Left forelimb (tissue), 1 donor: Measurements from ENCODE around the gene DHRS4.
"Not testable (repeated sequence)": the region's sequence is repeated elsewhere in the genome, so short reads cannot be mapped to it uniquely, and the experiment has no call there.

Source experiments
- DNase-seq: peaks from one replicate; pipeline ENCODE4 v3.0.0-alpha.2; 2018; ENCODE audit warnings: low spot score

DHRS4 gene

DNA sequence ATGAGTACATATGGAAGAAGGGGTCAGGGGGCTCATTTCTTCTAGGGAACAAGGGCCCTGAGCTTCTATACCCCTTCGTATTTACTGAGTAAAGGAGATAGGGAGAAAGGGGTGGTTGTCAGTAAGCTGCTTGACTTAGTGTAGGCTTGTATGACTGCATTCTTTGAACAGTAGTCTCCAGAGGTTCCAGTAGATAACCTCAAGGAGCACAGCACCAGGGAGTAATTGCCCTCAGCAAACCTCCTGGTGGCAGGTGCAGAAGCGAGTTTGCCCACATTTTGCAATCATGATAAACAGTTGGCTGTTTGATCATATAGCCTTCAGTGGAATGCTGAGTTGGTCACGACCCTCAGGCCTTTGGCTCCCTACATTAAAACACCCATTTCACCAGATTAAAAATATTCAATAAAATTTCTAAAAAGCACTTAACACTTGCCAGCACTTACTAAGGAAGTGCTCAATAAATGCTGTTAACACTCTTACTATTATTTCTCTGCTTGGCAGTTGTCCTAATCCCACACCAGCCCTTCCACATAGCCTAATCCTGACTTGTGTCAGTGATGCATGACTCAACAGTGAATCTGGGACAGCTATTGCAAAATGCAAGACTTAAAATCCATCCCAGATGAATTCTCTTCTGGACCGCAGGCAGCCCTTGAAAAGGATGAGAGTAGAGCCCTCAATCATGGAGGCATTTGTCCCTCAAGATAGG is 31.5 kb downstream of the DHRS4 start:
- DNase-seq = no peak

DNA sequence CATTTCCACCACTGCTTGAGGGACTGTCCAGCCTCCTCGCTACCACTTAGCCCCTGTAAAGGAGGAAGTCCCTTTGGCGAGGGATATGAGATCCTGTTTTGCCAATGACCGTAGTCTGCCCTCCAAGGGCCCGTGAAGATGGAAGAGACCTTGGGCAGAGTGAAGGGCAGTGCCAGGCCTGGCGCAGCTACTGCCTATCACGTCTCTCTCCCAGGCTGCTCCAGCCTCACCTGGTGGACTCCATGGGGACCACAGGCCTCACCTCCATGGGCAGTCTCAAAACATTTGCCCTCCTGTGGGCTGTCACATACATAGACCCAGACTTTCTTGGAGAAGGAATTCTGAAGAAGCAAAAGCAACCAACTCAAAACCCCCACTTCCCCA is 34.6 kb downstream of the DHRS4 start:
- not testable (repeated sequence) for DNase-seq

DNA sequence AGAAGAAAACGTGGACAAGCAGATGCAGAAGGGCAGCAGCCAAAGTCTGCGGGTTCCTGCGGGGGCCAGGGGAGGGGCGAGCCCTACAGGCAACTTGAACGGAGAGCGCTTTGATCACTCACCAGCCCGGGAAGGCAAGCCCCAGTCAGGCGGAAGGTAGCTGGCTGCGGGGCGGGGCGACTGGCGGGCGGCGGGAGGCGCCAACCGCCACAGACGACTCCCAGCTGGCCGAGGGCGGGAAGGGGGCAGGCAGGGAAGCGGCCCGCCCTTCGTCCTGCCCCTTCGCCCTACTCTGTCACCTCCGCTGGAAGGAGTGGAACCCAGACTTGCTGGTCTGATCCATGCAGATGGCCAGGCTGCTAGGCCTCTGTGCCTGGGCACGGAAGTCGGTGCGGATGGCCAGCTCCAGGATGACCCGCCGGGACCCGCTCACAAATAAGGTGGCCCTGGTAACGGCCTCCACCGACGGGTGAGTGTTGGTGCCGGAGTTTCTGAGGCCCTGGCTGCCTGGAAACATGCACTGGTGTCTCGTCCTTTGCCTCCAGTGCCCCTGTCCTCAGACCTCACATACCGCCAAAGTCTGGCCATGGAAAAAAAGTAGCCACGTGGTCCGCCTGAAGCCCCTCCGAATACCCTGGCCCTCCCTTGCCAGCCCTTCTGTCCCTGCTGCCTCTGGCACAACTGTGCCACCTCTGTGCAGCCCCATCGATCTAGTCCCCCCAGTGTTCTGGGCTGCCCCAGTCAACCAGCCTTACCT is 35.2 kb downstream of the DHRS4 start, which contains the start of gene DHRS4L2:
TSS of gene DHRS4L2 (plus strand) at position 323 of the 757 bp plus-strand sequence. CDS start at position 342, 19 bp downstream.
- peak; percentile 88 for DNase-seq

DNA sequence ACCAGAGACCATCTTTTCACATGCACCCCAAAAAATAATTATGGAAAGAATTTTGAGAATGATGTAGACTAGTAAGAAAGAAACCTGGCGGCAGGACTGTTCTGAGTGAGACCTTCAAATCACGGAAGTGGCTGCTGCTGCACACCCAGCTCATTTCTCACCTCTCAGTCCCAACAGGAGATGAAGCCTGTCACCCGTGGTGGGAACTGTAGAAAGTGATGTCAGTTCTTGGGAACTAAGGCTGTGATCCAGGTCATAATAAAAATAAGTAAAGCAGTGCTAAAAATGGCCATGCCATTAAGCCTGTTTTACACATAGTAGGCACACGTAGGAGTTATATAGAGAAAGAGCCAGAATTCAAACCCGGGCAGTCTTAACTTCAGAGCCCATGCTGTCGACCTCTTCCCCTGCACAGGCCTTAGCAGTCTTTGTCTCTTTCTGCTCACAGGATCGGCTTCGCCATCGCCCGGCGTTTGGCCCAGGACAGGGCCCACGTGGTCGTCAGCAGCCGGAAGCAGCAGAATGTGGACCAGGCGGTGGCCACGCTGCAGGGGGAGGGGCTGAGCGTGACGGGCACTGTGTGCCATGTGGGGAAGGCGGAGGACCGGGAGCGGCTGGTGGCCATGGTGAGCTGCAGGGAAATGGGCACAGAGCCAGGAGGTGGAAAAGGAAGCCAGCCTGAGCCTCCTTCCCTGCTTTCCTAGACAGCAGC is 36.3 kb downstream of the DHRS4 start:
- DNase-seq = not testable (repeated sequence)

DNA sequence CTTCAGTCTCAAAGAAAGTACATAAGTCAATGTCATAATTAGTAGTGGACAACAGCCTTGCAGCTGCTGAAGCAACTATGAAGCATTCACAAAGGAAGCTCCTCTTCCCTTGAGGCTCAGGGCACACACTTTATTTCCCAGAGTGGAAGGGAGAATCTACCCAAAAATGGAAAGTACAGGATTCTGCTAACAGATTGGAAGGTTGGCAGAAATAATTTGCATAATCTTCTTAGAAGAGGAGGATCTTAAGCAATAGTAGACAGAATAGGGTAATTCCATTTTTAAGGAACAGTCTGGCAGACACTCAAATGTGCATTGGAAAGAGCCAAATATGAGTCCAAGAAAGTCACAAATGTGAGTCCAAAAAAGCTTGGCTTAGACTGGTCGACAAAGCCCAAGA is 37.4 kb downstream of the DHRS4 start:
- not testable (repeated sequence) for DNase-seq

DNA sequence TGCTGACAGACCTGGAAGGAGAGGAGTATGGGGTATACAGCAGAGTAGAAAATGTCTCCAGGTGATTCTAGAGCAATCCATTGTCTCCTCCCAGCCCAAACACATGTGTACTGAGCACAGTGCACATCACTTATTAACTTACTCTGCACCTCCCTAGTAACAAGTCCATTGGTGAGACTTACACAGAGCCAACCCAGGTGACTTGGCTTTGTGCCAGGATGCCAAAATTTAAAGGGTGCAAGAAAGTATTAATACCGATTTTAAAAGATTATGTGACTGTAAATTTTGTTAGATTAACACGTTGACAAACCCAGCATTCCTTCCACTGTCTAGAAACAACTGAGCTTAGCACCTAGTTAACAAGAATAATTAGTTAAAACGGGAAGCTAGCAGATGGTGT is 39.5 kb downstream of the DHRS4 start:
- DNase-seq = not testable (repeated sequence)

DNA sequence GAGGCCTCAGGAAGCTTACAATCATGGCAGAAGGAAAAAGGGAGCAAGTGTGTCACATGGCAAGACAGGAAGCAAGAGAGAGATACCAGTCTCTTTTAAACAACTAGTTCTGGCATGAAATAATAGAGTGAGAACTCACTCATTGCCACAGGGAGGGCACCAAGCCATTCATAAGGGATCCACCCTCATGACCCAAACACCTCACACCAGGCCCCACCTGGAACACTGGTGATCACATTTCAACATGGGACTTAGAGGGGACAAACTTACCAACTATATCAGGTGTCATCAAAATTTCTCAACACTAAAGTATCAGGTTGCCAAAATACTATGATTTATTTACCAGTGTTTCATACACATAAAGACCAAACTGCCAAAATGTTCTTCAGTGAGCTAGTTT is 42.4 kb downstream of the DHRS4 start:
- DNase-seq = not testable (repeated sequence)

DNA sequence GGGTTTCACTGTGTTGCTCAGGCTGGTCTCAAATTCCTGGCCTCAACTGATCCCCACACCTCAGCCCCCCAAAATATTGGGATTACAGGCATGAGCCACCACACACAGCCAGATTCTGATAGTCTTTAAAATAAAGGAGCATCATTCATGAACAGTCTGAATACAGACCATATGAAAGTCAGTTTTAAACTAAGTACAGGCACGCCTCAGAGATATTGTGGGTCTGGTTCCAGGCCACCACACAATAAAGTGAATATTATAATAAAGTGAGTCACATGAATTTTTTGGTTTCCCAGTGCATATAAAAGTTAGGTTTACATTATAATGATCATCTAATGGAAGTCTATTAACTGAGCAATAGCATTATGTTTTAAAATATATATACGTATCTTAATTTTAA is 43.3 kb downstream of the DHRS4 start:
- not testable (repeated sequence) for DNase-seq

DNA sequence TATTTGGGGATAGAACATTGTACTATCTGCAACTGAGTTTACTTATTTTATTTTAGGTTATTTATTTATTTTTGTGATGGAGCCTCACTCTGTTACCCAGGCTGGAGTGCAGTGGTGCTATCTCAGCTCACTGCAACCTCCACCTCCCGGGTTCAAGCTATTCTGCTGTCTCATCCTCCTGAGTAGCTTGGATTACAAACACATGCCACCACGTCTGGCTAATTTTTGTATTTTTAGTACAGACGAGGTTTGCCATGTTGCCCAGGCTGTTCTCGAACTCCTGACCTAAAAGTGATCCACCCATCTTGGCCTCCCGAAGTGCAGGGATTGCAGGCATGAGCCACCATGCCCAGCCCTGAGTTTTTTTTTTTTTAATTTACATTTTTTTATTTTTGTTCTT is 46.1 kb downstream of the DHRS4 start:
- not testable (repeated sequence) for DNase-seq

DNA sequence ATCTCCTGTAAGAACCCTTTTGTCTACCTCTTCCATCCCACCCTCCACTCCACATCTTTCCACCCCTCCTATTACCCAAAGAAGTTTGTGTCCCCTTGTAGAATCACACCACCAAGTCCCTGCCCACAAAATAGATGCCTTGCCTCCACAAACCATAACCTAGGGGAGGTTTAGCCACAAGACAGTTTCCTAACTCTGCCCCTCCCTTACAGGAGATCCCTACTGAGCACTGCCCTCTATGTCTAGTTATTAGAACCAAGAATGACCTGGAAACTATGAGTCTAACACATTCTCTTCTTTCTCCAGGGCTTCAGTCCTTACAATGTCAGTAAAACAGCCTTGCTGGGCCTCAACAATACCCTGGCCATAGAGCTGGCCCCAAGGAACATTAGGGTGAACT is 47.5 kb downstream of the DHRS4 start:
- not testable (repeated sequence) for DNase-seq

DNA sequence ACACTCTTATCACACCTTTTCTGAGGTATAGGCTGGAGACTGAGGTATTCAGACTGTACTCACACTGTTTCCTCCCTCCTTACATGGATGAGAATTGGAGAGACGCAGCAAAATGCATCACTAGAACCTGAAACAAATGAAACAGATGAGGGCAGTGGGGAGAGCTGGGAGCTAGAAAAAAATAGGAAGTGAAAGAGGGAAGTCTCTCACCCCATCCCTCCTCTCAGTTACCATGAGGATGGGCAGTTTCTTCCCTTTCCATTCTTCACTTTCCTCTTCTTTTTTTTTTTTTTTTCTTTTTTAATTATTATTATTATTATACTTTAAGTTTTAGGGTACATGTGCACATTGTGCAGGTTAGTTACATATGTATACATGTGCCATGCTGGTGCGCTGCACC is 48.1 kb downstream of the DHRS4 start:
- DNase-seq = not testable (repeated sequence)

DNA sequence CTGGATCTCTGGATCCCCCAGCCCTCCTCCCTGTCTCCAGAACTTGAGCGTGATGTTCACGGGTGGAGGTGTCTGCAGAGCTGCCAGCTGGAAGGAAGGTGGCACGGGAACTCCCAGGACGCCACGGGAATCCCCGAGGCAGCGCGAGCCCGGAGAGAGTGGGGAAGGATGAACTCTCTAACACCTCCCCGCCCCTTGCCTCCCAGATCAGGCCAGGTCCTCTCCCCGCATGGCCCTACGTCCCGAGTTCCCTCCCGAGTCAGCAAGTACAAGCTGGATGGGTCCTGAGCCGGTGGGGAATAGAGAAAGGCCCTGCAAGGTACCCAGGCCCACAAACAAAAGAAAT is 52.9 kb downstream of the DHRS4 start:
- DNase-seq = not testable (repeated sequence)

DNA sequence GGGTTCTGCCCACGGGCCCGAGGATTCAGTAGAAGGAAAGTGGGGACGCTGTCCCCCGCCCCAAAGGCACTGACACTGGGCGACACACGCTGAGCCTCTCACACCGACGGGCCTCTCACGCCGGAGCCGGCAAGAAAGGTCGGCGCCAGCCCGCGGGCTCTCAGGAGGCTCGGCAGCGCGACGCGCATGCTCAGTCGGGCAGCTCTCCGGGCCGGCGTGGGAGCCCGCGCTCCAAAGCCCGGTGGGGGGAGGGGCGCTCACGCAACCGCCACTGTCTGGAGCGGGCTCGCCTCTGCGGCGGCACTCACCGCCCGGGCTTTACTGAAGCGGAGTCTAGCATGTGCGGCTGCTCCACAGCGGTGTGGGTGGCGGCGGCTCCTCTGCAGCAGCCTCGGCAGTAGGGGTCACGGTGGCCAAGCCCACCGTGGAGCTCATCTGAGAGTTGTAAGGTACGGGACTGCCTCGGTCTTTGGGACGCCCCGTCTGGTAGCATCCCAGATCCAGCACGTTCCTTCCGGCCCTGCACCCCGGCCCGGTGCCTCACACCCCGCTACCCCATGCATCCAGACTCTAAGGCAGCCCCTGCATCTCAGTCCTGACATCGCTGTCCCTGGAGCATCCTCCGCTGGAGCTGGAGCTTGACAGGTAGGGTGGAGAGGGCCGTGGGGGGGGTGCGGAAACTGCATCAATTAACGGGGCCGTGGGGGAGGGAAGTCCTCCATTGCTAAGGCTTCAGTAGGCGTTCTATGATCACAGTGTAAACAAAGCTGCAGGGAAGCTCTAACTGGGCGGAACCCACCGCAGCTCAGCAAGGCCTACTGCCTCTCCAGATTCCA is 53.5 kb downstream of the DHRS4 start:
- DNase-seq = peak; percentile 69

DNA sequence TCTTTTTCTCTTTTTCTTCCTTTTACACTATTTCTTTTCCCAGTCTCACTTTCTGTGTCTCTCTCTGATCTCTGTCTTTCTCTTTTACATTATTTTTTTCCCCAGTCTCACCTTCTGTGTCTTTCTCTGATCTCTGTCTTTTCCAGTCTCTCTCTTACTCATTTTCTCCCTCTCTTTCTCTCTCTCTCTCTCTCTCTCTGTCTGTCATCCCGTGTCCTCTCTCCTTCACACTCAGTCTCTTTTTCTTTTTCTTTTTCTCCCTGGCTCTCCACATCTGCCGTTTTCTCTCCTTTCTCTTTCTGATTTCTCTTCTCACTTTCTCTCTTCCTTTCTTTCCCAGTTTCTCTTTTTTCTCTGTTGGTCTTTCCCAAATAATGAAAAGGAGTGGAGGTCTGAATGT is 57.5 kb downstream of the DHRS4 start:
- DNase-seq = no peak

DNA sequence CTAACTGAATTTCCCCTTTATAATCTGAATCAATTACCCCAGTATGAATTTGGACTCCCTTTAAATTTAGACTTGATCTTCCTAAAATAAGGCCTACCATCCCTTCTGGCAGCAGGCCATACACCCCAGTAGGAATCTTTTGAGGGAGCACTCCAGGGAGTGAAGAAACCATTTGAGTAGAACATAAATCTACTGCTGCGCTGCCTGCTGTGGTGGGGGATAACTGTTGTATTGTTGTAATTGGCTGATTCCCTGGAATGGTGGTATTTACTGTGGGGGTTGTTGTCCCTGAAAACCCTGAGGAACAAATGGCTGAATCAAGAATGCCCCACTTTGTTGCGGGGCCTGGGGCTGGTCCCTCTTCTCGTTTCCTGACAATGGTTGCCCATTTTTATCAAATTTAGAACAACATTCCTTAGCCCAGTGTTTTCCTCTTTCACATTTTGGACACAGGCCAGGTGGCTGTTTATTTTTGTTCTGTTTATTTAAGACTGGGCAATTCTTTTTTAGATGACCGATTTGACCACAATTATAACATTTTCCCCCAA is 59.2 kb downstream of the DHRS4 start:
- not testable (repeated sequence) for DNase-seq

DNA sequence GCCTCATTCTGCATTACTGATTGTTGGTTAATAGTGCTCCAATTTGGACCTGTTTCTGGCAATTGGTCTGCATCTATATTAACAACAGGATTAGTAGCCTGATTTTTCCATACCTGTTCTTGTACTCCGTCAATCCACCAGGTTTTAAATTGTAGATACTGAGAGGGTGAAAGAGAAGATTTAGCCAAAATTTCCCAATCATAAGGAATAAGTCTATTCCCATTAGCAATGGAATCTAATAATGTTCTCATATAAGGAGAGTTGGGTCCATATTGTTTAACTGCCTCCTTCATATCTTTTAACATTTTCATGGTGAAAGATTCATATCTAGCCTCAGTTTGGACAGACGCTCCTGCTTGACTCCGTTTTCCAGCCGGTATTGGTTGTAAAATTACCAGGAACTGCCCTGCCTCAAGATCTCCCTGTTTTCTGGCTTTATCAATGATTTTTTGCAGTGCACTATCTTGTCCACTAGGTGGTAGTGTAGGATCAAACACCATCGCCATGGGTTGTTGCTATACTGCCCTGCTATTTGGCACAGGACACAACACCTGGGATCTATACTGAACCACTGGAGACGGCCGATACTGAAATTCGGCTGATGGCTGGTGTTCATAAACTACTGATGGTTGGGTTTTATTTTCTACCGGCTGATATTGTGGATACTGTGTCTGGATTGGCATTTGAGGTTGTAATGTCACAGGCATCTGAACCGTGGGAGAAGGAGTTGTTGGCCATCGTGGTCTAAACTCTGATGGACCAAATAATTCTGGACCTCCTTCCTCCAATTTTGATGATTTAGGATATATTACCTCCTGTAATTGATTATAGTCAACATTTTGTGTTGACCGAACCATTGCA is 60.3 kb downstream of the DHRS4 start:
- no peak for DNase-seq

DNA sequence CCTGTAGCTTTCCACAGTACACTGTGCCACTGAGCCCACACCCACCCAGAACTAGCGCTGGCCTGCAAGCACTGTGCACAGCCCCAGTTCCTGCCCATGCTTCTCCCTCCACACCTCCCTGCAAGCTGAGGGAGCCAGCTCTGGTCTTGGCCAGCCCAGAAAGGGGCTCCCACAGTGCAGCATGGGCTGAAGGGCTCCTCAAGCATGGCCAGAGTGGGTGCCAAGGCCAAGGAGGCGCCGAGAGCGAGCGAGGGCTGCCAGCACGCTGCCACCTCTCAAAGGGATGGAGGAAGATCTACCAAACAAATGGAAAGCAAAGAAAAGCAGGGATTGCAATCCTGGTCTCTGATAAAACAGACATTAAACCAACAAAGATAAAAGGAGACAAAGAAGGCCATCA is 62.2 kb downstream of the DHRS4 start:
- not testable (repeated sequence) for DNase-seq
